ENCODE measurements around the gene LDAF1.

DNA sequence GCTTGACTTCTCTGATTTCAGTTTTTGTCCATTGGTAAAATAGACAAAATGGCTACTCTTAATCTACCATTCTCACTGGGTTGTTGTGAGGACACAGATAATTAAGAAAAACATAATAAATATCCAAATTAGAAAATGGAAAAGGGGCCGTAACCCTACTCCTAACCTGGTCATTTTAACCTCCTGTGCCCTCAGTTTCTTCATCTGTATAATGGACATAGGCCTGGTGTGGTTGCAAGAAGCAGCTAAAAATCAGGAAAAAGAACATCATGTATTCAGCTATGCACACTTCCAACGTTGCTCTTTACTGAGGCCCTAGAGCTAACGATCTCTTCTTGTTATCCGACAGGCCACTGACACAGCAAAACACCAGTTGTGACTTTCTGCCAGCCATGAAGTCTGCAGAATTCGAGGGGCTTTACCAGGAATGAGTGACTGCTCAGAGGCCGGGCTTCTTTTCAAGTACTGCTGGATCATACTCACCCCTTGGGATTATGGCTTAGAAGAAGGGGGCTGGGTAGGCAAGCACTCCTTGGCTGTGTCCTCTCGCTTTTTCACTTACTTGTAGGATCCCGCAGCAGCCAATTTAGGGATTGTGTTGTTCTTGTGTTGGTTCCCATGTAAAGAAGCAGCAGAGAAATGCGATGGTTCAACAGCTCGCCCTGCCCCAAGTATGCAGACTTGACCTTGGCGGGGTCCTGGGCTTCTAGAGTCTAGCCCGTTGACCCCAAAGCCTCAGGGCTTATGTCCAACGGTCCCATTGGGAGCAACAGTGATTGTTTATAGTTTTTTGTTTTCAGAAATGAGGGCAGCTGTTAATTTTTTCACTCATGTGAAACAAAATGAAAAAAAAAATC lies 20.9 kb downstream of the LDAF1 start:
- TF ChIP-seq TAF1 (IDR thresholded peaks at IDR 0.05; ENCODE audit: low read depth, low read length) (no peak), POLR2A (IDR thresholded peaks at IDR 0.05; ENCODE audit: low read depth, low read length) (no peak), POLR2AphosphoS5 (IDR thresholded peaks at IDR 0.05; ENCODE audit: low read depth, low read length) (no peak), SPI1 (IDR thresholded peaks at IDR 0.05; ENCODE audit: low read depth, low read length) (no peak), POU2F2 (IDR thresholded peaks at IDR 0.05; ENCODE audit: low read depth, low read length) (no peak), PAX5 (IDR thresholded peaks at IDR 0.05; ENCODE audit: insufficient read depth, low read length, severe bottlenecking) (no peak)

Data from GM12891 (cell line).